Endothelial cell of umbilical vein (primary cell): ENCODE results near the gene BRD2. TPM values are rescaled to one million over a fixed set of nuclear protein-coding genes. Genes with fewer than 3 reads are reported as not detected.

ENCODE experiments used
- BruUV-seq: library from RNA; stranded (reverse); fragments of 400-500 nt; replicated peaks from 2 replicates; lab custom pipeline; 2021; lab: Mats Ljungman, UMichigan
- CTCF ChIA-PET: fragments of 300-600, 350-600 bp; sonication (Branson Sonifier 250); formaldehyde crosslinking; loops from one replicate; lab custom pipeline; 2021; ENCODE audit warnings: antibody characterized with exemption, inconsistent platforms; lab: Charles Lee
- POLR2A ChIA-PET: fragments of 300-600, 350-600 bp; sonication (Branson Sonifier 250); formaldehyde crosslinking; loops from one replicate; lab custom pipeline; 2021; ENCODE audit warnings: antibody characterized with exemption, inconsistent platforms; lab: Charles Lee
- DNase-seq: peaks from one replicate; pipeline ENCODE4 v3.0.0-alpha.2; 2011; ENCODE audit warnings: low read depth, low spot score
- FAIRE-seq: peaks from 2 replicates; lab custom pipeline; 2011; peaks lifted over from hg19 to GRCh38; lab: Jason Lieb, UNC
- H2AFZ ChIP-seq: 2 replicates; pipeline ENCODE4 v1.6.0; 2012; ENCODE audit warnings: low read depth, low read length, control low read depth, inconsistent platforms
- H3K27ac ChIP-seq: 2 replicates; pipeline ENCODE4 v1.5.1; 2011; ENCODE audit warnings: low read depth, mild to moderate bottlenecking, control low read depth, low read length, moderate library complexity; ENCODE audit not compliant: insufficient read depth
- H3K27me3 ChIP-seq, 2 experiments: 2 replicates each; pipeline versions ENCODE4 v1.6.0 to v1.6.1; 2011; ENCODE audit warnings: low read length in 2 of 2, mixed read lengths in 1 of 2; ENCODE audit not compliant: control insufficient read depth in 2 of 2, insufficient read depth in 2 of 2
- H3K36me3 ChIP-seq, 2 experiments: 2 replicates in 1 of 2; 3 replicates in 1 of 2; pipeline ENCODE4 v1.5.1; 2011; ENCODE audit warnings: low read length in 2 of 2, mild to moderate bottlenecking in 1 of 2, moderate library complexity in 1 of 2; ENCODE audit not compliant: control insufficient read depth in 2 of 2, insufficient read depth in 2 of 2; ENCODE audit errors: extremely low read depth in 1 of 2
- H3K4me1 ChIP-seq: 3 replicates; pipeline ENCODE4 v1.5.1; 2011; ENCODE audit warnings: mild to moderate bottlenecking, low read length; ENCODE audit not compliant: control insufficient read depth, insufficient read depth; ENCODE audit errors: extremely low read depth
- H3K4me2 ChIP-seq: 2 replicates; pipeline ENCODE4 v1.6.1; 2011; ENCODE audit warnings: low read length, control low read depth, mixed read lengths; ENCODE audit not compliant: insufficient read depth
- H3K4me3 ChIP-seq, 3 experiments: fragments of 200-600 bp in 1 of 3; sonication (generic), shearing (Covaris generic) in 1 of 3; replicated peaks in 1 of 3; 2 replicates each; pipeline ENCODE4 v1.5.1; 2011 to 2016; ENCODE audit warnings: control low read depth in 3 of 3, low read length in 3 of 3, mild to moderate bottlenecking in 2 of 3, inconsistent platforms in 1 of 3, low read depth in 1 of 3, moderate library complexity in 1 of 3; ENCODE audit not compliant: insufficient read depth in 1 of 3
- H3K79me2 ChIP-seq: 2 replicates; pipeline ENCODE4 v1.6.0; 2012; ENCODE audit warnings: low read length, inconsistent platforms; ENCODE audit not compliant: control insufficient read depth, insufficient read depth
- H3K9ac ChIP-seq: replicated peaks from 2 replicates; pipeline ENCODE3; 2011; ENCODE audit warnings: low read length, control low read depth; ENCODE audit not compliant: insufficient read depth; ENCODE audit errors: extremely low read depth
- H3K9me1 ChIP-seq: replicated peaks from 3 replicates; pipeline ENCODE4 v1.6.0; 2011; ENCODE audit warnings: mild to moderate bottlenecking, low read length; ENCODE audit not compliant: control insufficient read depth, insufficient read depth; ENCODE audit errors: extremely low read depth
- H3K9me3 ChIP-seq: replicated peaks from 2 replicates; pipeline ENCODE4 v1.5.1; 2012; ENCODE audit warnings: low read length, inconsistent platforms; ENCODE audit not compliant: control insufficient read depth, insufficient read depth
- H4K20me1 ChIP-seq: replicated peaks from 2 replicates; pipeline ENCODE3; 2011; ENCODE audit warnings: mild to moderate bottlenecking, low read length; ENCODE audit not compliant: control insufficient read depth, insufficient read depth; ENCODE audit errors: extremely low read depth
- CTCF ChIP-seq, 2 donors: IDR thresholded peaks; 1 replicate in 1 of 2; 2 replicates in 1 of 2; pipeline ENCODE4 v1.5.1; 2011; ENCODE audit warnings: low read length in 2 of 2, mild to moderate bottlenecking in 2 of 2, moderate library complexity in 2 of 2, control low read depth in 1 of 2, inconsistent platforms in 1 of 2, low read depth in 1 of 2; ENCODE audit not compliant: insufficient read depth in 1 of 2; ENCODE audit errors: extremely low read depth in 1 of 2
- EZH2 ChIP-seq: IDR thresholded peaks from 2 replicates; pipeline ENCODE4 v1.6.1; 2012; ENCODE audit warnings: borderline replicate concordance, low read depth, mild to moderate bottlenecking, moderate library complexity, low read length, inconsistent platforms; ENCODE audit not compliant: severe bottlenecking
- FOS ChIP-seq: IDR thresholded peaks from 2 replicates; pipeline ENCODE4 v1.6.1; 2011; ENCODE audit warnings: mild to moderate bottlenecking, low read length, moderate library complexity, borderline replicate concordance; ENCODE audit not compliant: insufficient read depth
- GATA2 ChIP-seq: IDR thresholded peaks from 2 replicates; pipeline ENCODE4 v1.7.0; 2011; ENCODE audit warnings: low read depth, mild to moderate bottlenecking, moderate library complexity, mixed read lengths, low read length; ENCODE audit not compliant: insufficient read length, insufficient read depth
- JUN ChIP-seq: IDR thresholded peaks from 2 replicates; pipeline ENCODE4 v1.6.1; 2011; ENCODE audit warnings: borderline replicate concordance, low read depth; ENCODE audit not compliant: insufficient read length, insufficient read depth
- MYC ChIP-seq: IDR thresholded peaks from one replicate; pipeline ENCODE4 v1.6.1; 2011; ENCODE audit warnings: mild to moderate bottlenecking, low read depth, low read length
- POLR2A ChIP-seq: IDR thresholded peaks from 2 replicates; pipeline ENCODE4 v1.6.1; 2012; ENCODE audit warnings: low read depth, mild to moderate bottlenecking, control low read depth, low read length
- POLR2AphosphoS5 ChIP-seq: IDR thresholded peaks from 2 replicates; pipeline ENCODE4 v1.6.1; 2012; ENCODE audit warnings: low read depth, mild to moderate bottlenecking, control low read depth, low read length, moderate library complexity; ENCODE audit not compliant: insufficient read depth
- dilution Hi-C: fragments of 300-500 bp; cut with MboI; formaldehyde crosslinking; loops from one replicate; pipeline ENCODE4 v1.15.0; 2019; ENCODE audit warnings: low sequenced_read_pairs; ENCODE audit not compliant: extremely low pct_ligation_motif_present
- intact Hi-C: fragments of 100-400 bp; cut with micrococcal nuclease; formaldehyde crosslinking; loops from one replicate; pipeline ENCODE4 v1.10.0; 2022
- polyA plus RNA-seq, 4 experiments: library from polyadenylated mRNA; depleted of rRNA in 3 of 4; stranded (reverse) in 3 of 4; unstranded in 1 of 4; fragments of >200 nt; gene quantifications; 2 replicates each; pipeline versions ENCODE4 v1.2.1 to v1.2.3, GENCODE V29; 2011 to 2012; ENCODE audit warnings: missing spikeins in 1 of 4
- total RNA-seq: library from RNA; stranded (reverse); gene quantifications from 2 replicates; pipeline ENCODE4 v1.2.3, GENCODE V29; 2021
- TF ChIP-seq, protein P1 (sequence below): IDR thresholded peaks from 2 replicates; pipeline ENCODE4 v1.6.1; 2011; ENCODE audit not compliant: insufficient read depth, insufficient read length

The BRD2 gene
- total and polyA plus RNA-seq, 2 donors (not counting 3 experiments of a cell fraction or from before 2014, with no cell fraction given) = 131 to 197 TPM

- peaks cover 8% of the 10 kb centered on the region for H3K4me1 ChIP-seq
- CTCF ChIA-PET = interaction anchor here (1.4 kb wide), 1 partner anchor 98 kb away, joined by 4 read pairs; no protein-coding TSS in a partner anchor
- no TSS peak for BruUV-seq
- H3K4me2 ChIP-seq = no peak overlapping the region
- intact Hi-C loops (no loop called here), dilution Hi-C loops (no loop called here)
- H4K20me1 ChIP-seq = no peaks in the 10 kb centered on the region
- H3K79me2 ChIP-seq = no peaks in the 10 kb centered on the region
- no peak overlapping the region for H3K27ac ChIP-seq
- peaks cover 11 to 29% of the 10 kb centered on the region in 2 experiments for H3K27me3 ChIP-seq
- TF ChIP-seq POLR2A = no peak
- TF ChIP-seq FOS = no peak
- TF ChIP-seq, protein P1, sequence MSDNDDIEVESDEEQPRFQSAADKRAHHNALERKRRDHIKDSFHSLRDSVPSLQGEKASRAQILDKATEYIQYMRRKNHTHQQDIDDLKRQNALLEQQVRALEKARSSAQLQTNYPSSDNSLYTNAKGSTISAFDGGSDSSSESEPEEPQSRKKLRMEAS = no peak
- no peak for TF ChIP-seq CTCF (IDR thresholded peaks at IDR 0.05; ENCODE audit: extremely low read depth in 1 of 2, insufficient read depth in 1 of 2, low read depth in 1 of 2, low read length in 2 of 2)
- no peak for TF ChIP-seq EZH2
- TF ChIP-seq MYC = no peak
- no peak for TF ChIP-seq GATA2
- TF ChIP-seq POLR2AphosphoS5 = no peak
- TF ChIP-seq JUN = no peak
- POLR2A ChIA-PET = no interaction called here
- H3K4me3 ChIP-seq = no peak overlapping the region
- DNase-seq (no peak), FAIRE-seq (no peak)
- H3K9me3 ChIP-seq = no peaks in the 10 kb centered on the region
- no peak overlapping the region for H3K9ac ChIP-seq
- no peak overlapping the region for H2AFZ ChIP-seq
- H3K9me1 ChIP-seq = no peaks in the 10 kb centered on the region
- no peaks in the 10 kb centered on the region for H3K36me3 ChIP-seq
These were observed 53.5 kb downstream of the BRD2 start for GRCh38 chr6:33021917-33022316.
